Stomach smooth muscle (tissue), 2 donors: Measurements from ENCODE around the gene ARHGEF12.

Experiments
- H3K27ac ChIP-seq: one replicate; pipeline ENCODE4 v1.7.0; 2013; ENCODE audit warnings: mild to moderate bottlenecking, low read length, inconsistent platforms
- H3K27me3 ChIP-seq, 2 donors: one replicate each; pipeline ENCODE4 v1.7.0; 2013; ENCODE audit warnings: low read length in 2 of 2; ENCODE audit not compliant: insufficient read depth in 2 of 2, control insufficient read depth in 1 of 2
- H3K36me3 ChIP-seq, 2 donors: one replicate each; pipeline ENCODE4 v1.7.0; 2013; ENCODE audit warnings: low read length in 2 of 2; ENCODE audit not compliant: control insufficient read depth in 2 of 2, insufficient read depth in 2 of 2
- H3K4me1 ChIP-seq: one replicate; pipeline ENCODE4 v1.7.0; 2013; ENCODE audit warnings: low read length; ENCODE audit not compliant: control insufficient read depth, insufficient read depth
- H3K4me3 ChIP-seq, 2 donors: one replicate each; pipeline ENCODE4 v1.7.0; 2013; ENCODE audit warnings: low read length in 2 of 2
- H3K9ac ChIP-seq, 2 donors: one replicate each; pipeline ENCODE4 v1.7.0; 2013; ENCODE audit warnings: low read length in 2 of 2, mild to moderate bottlenecking in 1 of 2
- H3K9me3 ChIP-seq, 2 donors: one replicate each; pipeline ENCODE4 v1.7.0; 2013; ENCODE audit warnings: low read length in 2 of 2; ENCODE audit not compliant: control insufficient read depth in 2 of 2
- donor health status: healthy.
- donor health status: Pancreatic carcinoma.

Gene ARHGEF12

DNA sequence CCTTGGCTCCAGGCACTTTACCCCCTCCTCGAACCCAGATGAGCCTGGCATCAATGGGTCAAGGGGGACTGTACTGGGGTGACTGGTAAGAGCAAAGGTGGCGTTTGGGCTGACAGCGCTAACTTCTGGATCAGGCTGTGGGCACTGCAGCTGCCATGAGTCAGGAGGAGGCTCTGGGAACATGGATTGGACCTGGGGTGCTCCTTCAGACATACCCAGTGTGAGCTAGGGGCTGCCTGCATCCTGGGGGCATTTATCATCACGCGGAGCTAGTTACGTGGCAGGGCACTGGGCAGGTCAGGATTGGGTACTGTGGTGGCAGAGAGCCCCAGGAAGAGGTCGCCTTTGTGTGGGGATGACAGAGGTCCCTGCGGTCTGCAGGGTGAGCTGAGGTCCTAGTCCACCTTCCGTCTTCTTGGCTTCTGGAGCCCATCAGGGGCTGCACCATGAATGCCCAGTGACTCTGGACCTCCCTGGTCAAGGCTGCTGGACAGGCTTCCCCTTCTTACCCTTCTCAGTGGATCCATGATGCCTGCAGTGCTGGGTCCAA is 188.4 kb downstream of the ARHGEF12 start:
- Histone ChIP-seq H3K36me3 (no peaks in the 10 kb centered on the region), H3K9ac (no peak overlapping the region), H3K27ac (no peak overlapping the region), H3K4me3 (no peak overlapping the region), H3K9me3 (no peaks in the 10 kb centered on the region), H3K4me1 (no peaks in the 10 kb centered on the region), H3K27me3 (peaks cover 4 to 14% of the 10 kb centered on the region in 2 donors)

DNA sequence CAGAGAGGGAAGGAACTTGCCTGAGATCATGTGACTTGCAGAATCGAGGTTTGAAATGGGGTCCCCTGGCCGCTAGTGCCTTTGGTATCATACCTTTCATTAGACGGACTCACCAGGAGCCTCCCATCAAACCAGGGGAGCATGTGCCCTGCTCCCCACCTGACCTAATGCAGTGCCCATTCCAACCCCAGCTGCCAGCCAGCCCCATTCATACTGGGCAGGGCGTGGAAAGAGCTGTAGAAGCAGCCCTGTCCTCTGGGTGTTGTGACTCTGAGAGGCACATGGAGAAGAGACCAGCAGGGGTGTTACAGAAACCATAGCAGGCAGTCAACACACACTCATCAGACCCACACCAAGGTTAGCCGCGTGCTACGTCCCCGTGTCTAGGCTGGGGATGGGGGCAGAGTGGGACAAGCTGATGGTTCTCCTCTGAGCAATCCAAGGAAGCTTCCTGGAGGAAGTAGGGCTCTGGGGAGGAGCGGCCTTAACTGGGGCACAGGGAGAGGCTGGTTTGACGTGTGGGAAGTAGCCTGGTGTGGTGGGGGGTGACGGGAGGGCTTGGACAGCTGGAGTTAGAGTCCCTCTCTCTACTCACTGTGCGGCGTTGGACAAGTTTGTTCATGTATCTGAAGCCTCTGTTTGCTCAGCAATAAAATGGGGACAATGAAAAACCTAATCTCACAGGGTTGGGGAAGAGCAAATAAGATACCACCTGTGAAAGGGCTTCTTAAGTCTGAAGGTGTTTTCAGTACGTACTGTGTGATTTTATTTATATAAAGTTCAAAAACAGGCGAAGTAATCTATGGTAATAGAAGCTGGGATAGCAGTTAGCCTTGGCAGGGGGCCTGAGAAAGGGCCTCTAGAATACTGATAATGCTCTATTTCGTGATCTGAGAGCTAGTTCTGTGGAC is 189.3 kb downstream of the ARHGEF12 start:
- no peak overlapping the region for H3K4me3 ChIP-seq
- H3K9ac ChIP-seq: no peak overlapping the region
- no peaks in the 10 kb centered on the region for H3K9me3 ChIP-seq

DNA sequence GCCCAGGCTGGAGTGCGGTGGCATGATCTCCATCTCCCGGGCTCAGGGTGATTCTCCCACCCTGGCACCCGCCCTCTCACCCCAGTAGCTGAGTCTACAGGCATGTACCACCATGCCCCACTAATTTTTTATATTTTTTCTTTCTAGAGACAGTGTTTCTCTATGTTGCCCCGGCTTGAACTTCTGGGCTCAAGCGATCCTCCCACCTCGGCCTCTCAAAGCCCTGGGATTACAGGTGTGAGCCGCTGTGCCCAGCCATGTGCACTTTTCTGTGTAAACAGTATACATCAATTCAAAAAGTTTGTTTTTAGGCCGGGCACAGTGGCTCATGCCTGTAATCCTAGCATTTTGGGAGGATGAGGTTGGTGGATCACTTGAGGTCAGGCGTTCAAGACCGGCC is 190.0 kb downstream of the ARHGEF12 start:
- no peaks in the 10 kb centered on the region for H3K4me1 ChIP-seq
- H3K36me3 ChIP-seq: no peaks in the 10 kb centered on the region
- H3K9me3 ChIP-seq: no peaks in the 10 kb centered on the region
- no peak overlapping the region for H3K4me3 ChIP-seq
- H3K27me3 ChIP-seq: peaks cover 4 to 18% of the 10 kb centered on the region in 2 donors
- no peak overlapping the region for H3K9ac ChIP-seq
- H3K27ac ChIP-seq: no peak overlapping the region

More for the DNA sequence above, 189.3 kb downstream of the ARHGEF12 start:
- Histone ChIP-seq H3K4me1 (no peaks in the 10 kb centered on the region), H3K36me3 (no peaks in the 10 kb centered on the region), H3K27me3 (peaks cover 4 to 18% of the 10 kb centered on the region in 2 donors), H3K27ac (no peak overlapping the region)

DNA sequence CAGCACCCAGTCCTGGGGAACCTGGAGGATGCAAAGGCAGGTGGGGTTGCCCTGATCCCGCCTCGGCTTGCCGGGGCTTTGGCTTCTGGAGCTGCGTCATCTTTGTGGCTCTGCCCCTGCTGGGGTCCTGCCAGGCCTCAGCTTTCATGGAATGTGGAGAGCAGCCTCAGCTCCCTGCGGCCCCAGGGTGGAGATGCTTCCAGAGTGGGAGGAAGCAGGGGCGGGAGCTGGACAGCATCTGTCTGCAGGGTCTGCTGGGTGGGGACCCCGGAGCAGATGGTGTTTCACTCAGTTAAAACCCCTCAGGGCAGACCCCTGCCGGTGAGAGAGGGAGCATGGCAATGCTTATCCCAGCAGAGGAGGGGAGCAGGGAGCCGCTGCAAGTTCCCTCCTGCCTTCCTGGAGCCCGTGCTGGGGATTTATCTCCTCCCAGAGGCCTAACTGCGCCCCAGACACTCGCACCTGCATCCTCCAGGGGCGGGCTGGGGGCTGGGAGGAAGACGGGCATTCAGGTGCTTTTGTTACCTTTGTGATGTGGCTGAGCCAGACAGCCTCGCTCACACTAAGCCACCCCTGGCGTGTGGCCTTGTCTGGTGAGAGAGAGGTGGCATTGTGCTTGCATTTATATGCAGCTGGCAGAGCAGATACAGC is 191.0 kb downstream of the ARHGEF12 start:
- H3K4me1 ChIP-seq: no peaks in the 10 kb centered on the region
- no peak overlapping the region for H3K4me3 ChIP-seq
- peaks cover 4 to 19% of the 10 kb centered on the region in 2 donors for H3K27me3 ChIP-seq
- H3K36me3 ChIP-seq: no peaks in the 10 kb centered on the region
- no peaks in the 10 kb centered on the region for H3K9me3 ChIP-seq
- no peak overlapping the region for H3K9ac ChIP-seq
- H3K27ac ChIP-seq: no peak overlapping the region

DNA sequence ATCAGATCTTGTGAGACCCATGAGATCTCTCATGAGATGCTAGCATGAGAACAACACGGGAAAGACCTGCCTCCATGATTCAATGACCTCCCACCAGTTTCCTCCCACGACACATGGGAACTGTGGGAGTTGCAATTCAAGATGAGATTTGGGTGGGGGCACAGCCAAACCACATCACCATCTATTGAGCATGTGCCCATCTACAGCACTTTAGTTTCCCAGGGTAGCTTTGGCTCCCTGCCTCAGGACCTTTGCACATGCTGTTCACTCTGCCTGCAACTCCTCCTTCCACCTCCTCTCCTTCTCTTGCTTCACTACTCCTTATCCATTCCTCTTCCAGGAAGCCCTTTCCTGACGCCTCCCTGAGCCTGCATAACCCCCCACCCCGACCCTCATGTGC is 192.5 kb downstream of the ARHGEF12 start:
- H3K27me3 ChIP-seq: peaks cover 4 to 17% of the 10 kb centered on the region in 2 donors
- peaks cover 3% of the 10 kb centered on the region for H3K4me1 ChIP-seq
- no peaks in the 10 kb centered on the region for H3K36me3 ChIP-seq
- H3K27ac ChIP-seq: no peak overlapping the region
- H3K4me3 ChIP-seq: no peak overlapping the region
- H3K9me3 ChIP-seq: no peaks in the 10 kb centered on the region
- H3K9ac ChIP-seq: no peak overlapping the region

DNA sequence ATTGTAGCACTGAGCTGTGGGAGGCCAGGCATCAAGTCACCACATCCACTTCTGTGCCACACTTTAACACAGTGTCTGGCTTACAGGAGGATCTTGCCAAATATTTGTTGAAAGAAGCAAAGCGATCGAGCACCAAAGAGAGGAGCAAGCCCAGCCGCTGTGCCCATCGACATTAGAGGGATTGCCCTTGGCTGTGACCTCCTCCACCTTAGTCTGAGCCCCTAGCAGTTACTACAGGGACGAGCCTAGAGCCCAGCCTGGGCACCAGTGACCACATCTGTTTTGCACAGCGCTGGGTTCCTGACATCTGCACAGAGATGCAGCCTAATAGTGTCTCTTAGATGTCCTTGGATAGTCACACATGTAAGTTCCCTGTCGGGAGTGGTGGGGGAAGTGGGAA is 193.0 kb downstream of the ARHGEF12 start:
- Histone ChIP-seq H3K4me3 (no peak overlapping the region), H3K4me1 (peaks cover 3% of the 10 kb centered on the region), H3K9me3 (no peaks in the 10 kb centered on the region), H3K36me3 (no peaks in the 10 kb centered on the region), H3K9ac (no peak overlapping the region), H3K27ac (no peak overlapping the region), H3K27me3 (peaks cover 4 to 15% of the 10 kb centered on the region in 2 donors)

DNA sequence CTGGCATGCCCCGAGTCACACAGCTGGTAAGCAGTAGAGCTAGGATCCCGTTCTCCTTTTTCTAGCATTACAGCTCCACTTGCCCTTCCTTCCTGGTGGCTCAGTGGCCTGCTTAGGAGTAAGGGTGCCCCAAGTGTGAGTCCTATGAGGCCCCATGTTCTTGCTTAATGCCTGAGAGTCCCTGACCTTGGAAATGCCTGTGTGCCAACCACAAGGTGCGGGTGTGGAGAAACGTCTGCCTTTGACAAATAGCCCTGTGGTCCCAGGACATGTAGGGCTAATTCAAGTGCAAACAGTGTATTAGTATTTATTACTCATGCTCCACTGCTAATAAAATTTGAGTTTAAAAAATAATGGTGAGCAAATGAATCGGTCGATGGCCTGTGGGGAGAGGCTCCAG is 193.7 kb downstream of the ARHGEF12 start:
- Histone ChIP-seq H3K4me1 (peaks cover 3% of the 10 kb centered on the region), H3K36me3 (no peaks in the 10 kb centered on the region), H3K27ac (no peak overlapping the region), H3K27me3 (peaks cover 4 to 18% of the 10 kb centered on the region in 2 donors), H3K4me3 (no peak overlapping the region), H3K9ac (no peak overlapping the region), H3K9me3 (no peaks in the 10 kb centered on the region)

DNA sequence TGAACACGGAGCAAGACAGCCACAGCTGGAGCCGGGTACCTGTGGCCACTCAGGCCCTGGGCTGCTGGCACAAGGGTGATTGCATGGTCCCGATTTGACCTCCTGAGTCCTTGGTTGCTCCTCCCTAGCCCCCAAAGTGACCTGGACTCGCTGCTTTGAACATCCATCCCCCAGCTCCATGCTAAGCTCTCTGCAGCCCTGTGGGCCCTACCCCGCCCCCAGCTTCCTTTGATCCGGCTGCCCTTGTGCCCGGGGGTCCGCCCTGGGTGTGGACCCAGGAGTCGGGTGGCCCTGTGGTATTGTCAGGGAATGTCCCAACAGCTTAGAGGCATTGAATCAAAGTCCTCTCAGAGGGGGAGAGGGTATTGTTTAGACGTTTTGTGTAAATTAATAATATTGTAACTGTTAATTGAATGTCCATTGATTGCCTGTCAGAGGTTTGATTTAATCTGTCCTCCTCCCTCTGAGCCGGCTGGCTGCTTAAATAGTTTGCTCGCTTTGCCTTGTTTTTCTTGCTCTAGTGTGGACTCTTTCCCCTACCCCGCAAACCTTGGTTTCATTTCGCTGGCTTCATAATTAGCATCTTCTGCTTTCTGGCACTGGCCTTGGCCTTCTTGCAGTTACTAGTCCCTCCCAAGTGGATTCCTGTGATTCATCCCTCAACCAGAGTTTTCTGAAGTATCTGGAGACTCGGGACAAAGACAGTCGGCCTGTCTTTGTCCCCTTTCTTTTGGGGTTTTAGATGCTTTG is 196.0 kb downstream of the ARHGEF12 start:
- H3K9me3 ChIP-seq: no peaks in the 10 kb centered on the region
- no peak overlapping the region for H3K4me3 ChIP-seq
- peaks cover 4 to 15% of the 10 kb centered on the region in 2 donors for H3K27me3 ChIP-seq
- no peaks in the 10 kb centered on the region for H3K36me3 ChIP-seq
- no peak overlapping the region for H3K27ac ChIP-seq
- peaks cover 3% of the 10 kb centered on the region for H3K4me1 ChIP-seq
- no peak overlapping the region for H3K9ac ChIP-seq

DNA sequence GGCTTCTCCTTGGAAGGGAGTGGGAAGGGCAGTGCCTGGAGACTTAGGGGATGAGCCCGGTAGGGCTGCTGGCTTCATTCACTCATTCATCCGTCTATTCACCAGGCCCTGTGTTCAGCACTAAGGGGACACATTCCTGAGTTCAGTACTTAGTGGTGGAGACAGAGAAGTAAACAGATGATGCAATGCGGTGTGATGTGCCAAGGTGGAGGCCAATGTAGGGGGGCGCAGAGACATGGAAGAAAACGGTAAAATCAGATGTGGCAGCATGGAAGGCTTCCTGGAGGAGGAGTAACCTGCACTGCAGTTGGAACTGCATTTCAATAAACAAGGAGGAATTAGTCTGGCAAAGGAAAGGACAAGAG is 196.6 kb downstream of the ARHGEF12 start:
- no peak overlapping the region for H3K9ac ChIP-seq
- H3K9me3 ChIP-seq: no peaks in the 10 kb centered on the region
- H3K27ac ChIP-seq: no peak overlapping the region
- H3K36me3 ChIP-seq: no peaks in the 10 kb centered on the region
- H3K4me1 ChIP-seq: peaks cover 3% of the 10 kb centered on the region
- no peak overlapping the region for H3K4me3 ChIP-seq
- H3K27me3 ChIP-seq: peaks cover 4 to 15% of the 10 kb centered on the region in 2 donors

DNA sequence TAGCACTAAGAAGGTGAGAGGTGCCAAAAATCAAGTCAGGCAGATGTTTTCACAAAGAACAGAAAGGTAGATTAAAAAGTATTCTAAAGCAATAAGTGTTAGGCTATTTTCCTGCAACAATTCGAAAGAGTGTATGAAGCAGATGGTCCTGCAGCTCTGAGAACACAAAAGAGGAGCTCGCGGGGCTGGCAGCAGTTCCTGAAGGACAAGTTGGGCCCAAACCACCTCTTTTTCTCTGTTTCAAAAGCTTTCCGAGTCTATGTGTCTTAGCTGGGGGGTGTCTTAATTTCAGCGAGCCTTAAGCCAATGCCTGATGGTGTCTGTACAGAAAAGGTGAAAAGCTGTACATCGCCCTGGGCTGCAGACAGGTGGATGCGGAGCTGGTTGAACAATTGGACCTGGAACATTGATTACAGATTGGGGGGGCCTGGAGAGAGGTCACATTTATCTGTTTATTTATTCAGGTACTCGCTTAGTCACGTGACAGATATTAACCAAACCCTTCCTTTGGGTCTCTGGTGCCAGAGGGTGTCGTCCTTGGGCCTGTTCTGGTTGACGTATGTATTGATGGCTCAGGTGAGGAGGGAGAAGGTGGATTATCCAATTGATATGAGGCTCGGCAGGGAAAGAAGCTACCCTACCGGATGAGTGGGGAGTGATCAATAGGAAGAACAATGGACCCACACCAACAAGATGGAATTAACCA is 200.0 kb downstream of the ARHGEF12 start:
- Histone ChIP-seq H3K36me3 (no peaks in the 10 kb centered on the region), H3K4me1 (peaks cover 3% of the 10 kb centered on the region), H3K27me3 (peaks cover 0 to 6% of the 10 kb centered on the region in 2 donors), H3K9me3 (no peaks in the 10 kb centered on the region), H3K27ac (no peak overlapping the region), H3K9ac (no peak overlapping the region), H3K4me3 (no peak overlapping the region)
